Endodermal cell (in vitro differentiated cells): ENCODE data around the gene FOXP4. TPM values are rescaled to one million over a fixed set of nuclear protein-coding genes. Genes with fewer than 3 reads are reported as not detected.
A peak's percentile ranks its signal among the peaks of the same experiment; 100 is the strongest.

ENCODE experiments used
- DNase-seq: peaks from one replicate; pipeline ENCODE4 v3.0.0-alpha.2; 2017
- H3K27ac ChIP-seq: 2 replicates; pipeline ENCODE4 v1.5.1; 2013; ENCODE audit warnings: mild to moderate bottlenecking, low read depth, low read length, moderate library complexity
- H3K27me3 ChIP-seq: 2 replicates; pipeline ENCODE4 v1.6.1; 2013; ENCODE audit warnings: mild to moderate bottlenecking, low read length, moderate library complexity; ENCODE audit not compliant: insufficient read depth, control insufficient read depth, poor library complexity, severe bottlenecking
- H3K36me3 ChIP-seq: 2 replicates; pipeline ENCODE4 v1.7.0; 2013; ENCODE audit warnings: mild to moderate bottlenecking, low read length, moderate library complexity; ENCODE audit not compliant: control insufficient read depth, insufficient read depth
- H3K4me1 ChIP-seq: one replicate; pipeline ENCODE4 v1.7.0; 2013; ENCODE audit warnings: low read length; ENCODE audit not compliant: control insufficient read depth, insufficient read depth
- H3K4me3 ChIP-seq: 2 replicates; pipeline ENCODE4 v1.5.1; 2013; ENCODE audit warnings: mild to moderate bottlenecking, low read length, moderate library complexity
- H3K9ac ChIP-seq: 2 replicates; pipeline ENCODE4 v1.6.1; 2013; ENCODE audit warnings: mild to moderate bottlenecking, low read length, moderate library complexity; ENCODE audit not compliant: poor library complexity, severe bottlenecking; ENCODE audit errors: extremely low read depth
- H3K9me3 ChIP-seq: 2 replicates; pipeline ENCODE4 v1.6.1; 2013; ENCODE audit warnings: mild to moderate bottlenecking, low read length, moderate library complexity; ENCODE audit not compliant: control insufficient read depth
- H3K27ac Mint-ChIP-seq: 2 replicates; pipeline ENCODE4 v1.8.0; 2020; ENCODE audit warnings: mixed read lengths
- H3K27me3 Mint-ChIP-seq: 2 replicates; pipeline ENCODE4 v1.8.0; 2021; ENCODE audit warnings: mild to moderate bottlenecking, mixed read lengths; ENCODE audit not compliant: insufficient read depth
- H3K36me3 Mint-ChIP-seq: 2 replicates; pipeline ENCODE4 v1.8.0; 2020; ENCODE audit warnings: low read depth, mixed read lengths
- H3K4me1 Mint-ChIP-seq: 2 replicates; pipeline ENCODE4 v1.8.0; 2020; ENCODE audit warnings: mixed read lengths
- H3K4me3 Mint-ChIP-seq: 2 replicates; pipeline ENCODE4 v1.8.0; 2020; ENCODE audit warnings: mild to moderate bottlenecking, moderate library complexity, mixed read lengths
- H3K9me3 Mint-ChIP-seq: 2 replicates; pipeline ENCODE4 v1.8.0; 2020; ENCODE audit warnings: mild to moderate bottlenecking, mixed read lengths
- CTCF ChIP-seq: fragments of 200-600 bp; sonication (generic); conservative IDR thresholded peaks from 2 replicates; pipeline ENCODE4 v1.5.0; 2021; ENCODE audit warnings: antibody characterized with exemption, mild to moderate bottlenecking
- WGBS, 2 experiments: methylation state at CpG; one replicate each; pipeline versions ENCODE4 v1.1.5 to v1.1.7; 2013; ENCODE audit warnings: missing lambda C conversion rate in 2 of 2, mixed read lengths in 1 of 2; ENCODE audit not compliant: insufficient coverage in 1 of 2, insufficient read length in 1 of 2; 5-methylcytosine and 5-hydroxymethylcytosine counted together
- total RNA-seq, 2 donors: library from RNA; stranded (reverse); fragmentation: NEBNext Ultra II Directional in 1 of 2; extraction: Animal tissue kit (Norgen Biotek cat#: 25700) in 1 of 2; gene quantifications; 2 replicates in 1 of 2; 3 replicates in 1 of 2; pipeline ENCODE4 v1.2.1, GENCODE V29; 2021

The FOXP4 gene
- total RNA-seq, 2 donors from 2014 or later: 44.4 to 47.7 TPM

- H3K9ac ChIP-seq: peak overlapping the region; percentile 17
- peak overlapping the region; percentile 54 for H3K27ac Mint-ChIP-seq
- no peak overlapping the region for H3K27ac ChIP-seq
Measured at GRCh38 chr6:41502917-41503671, 43.1 kb upstream of the FOXP4 start.

DNA sequence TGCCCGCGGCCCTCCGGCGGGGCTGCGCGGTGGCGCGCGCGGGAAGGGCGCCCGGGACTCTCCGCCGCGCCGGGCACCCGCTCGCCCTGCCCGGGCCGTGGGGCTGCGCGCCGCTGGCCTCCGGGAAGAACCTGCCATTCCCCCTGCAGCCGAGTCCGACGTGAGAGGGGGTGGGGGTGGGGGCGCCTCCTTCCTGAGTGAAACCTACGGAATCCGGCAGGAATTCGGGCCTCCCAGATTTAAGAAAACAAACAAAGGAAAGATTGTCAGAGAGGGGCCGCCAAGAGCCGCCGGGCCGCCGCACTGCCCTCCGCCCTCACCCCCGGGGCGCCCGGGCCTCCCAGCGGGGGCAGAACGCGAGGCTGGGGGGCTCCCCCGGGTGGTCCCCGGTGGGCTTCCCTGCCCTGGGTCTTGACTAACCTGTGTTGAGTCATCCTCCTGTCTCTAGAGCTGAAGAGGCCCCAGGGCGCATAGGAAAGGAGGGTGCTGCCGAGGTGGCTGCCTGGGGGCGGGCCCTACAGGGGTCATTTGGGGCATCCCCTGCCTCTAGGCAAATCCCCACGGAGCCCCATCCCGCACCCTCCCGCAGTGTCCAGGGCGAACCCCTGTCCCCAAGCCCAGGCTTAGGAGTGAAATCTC is 42.2 kb upstream of the FOXP4 start:
- Mint-ChIP-seq H3K27ac (peak overlapping the region; percentile 23), H3K4me1 (peaks cover 26% of the 10 kb centered on the region), H3K9me3 (no peaks in the 10 kb centered on the region), H3K36me3 (no peaks in the 10 kb centered on the region), H3K4me3 (peak overlapping the region; percentile 50), H3K27me3 (peaks cover 66% of the 10 kb centered on the region)
- H3K9ac ChIP-seq: peak overlapping the region; percentile 30
- DNase-seq: peak; percentile 79
- TF ChIP-seq CTCF: no peak
- 4 to 10% methylated on average over 4 to 52 of the region's 52 CpGs for WGBS, 2 experiments
- no peaks in the 10 kb centered on the region for H3K9me3 ChIP-seq
- H3K4me3 ChIP-seq: peak overlapping the region; percentile 67
- H3K36me3 ChIP-seq: no peaks in the 10 kb centered on the region
- H3K27ac ChIP-seq: no peak overlapping the region
- peaks cover 38% of the 10 kb centered on the region for H3K27me3 ChIP-seq
- peaks cover 12% of the 10 kb centered on the region for H3K4me1 ChIP-seq

More at GRCh38 chr6:41502917-41503671, 43.1 kb upstream of the FOXP4 start:
- peaks cover 12% of the 10 kb centered on the region for H3K4me1 ChIP-seq
- peak; percentile 86 for DNase-seq
- H3K36me3 Mint-ChIP-seq: no peaks in the 10 kb centered on the region
- peaks cover 37% of the 10 kb centered on the region for H3K27me3 ChIP-seq
- no peaks in the 10 kb centered on the region for H3K9me3 Mint-ChIP-seq
- no peaks in the 10 kb centered on the region for H3K36me3 ChIP-seq
- TF ChIP-seq CTCF: no peak
- peak overlapping the region; percentile 50 for H3K4me3 Mint-ChIP-seq
- peak overlapping the region; percentile 67 for H3K4me3 ChIP-seq
- peaks cover 67% of the 10 kb centered on the region for H3K27me3 Mint-ChIP-seq
- H3K4me1 Mint-ChIP-seq: peaks cover 25% of the 10 kb centered on the region
- 11 to 17% methylated on average over 6 to 26 of the region's 27 CpGs for WGBS, 2 experiments
- H3K9me3 ChIP-seq: no peaks in the 10 kb centered on the region

GRCh38 chr6:41504466-41505121 is 41.6 kb upstream of the FOXP4 start:
- Mint-ChIP-seq H3K4me3 (peak overlapping the region; percentile 50), H3K27ac (peak overlapping the region; percentile 23), H3K36me3 (no peaks in the 10 kb centered on the region), H3K4me1 (peaks cover 32% of the 10 kb centered on the region), H3K27me3 (peaks cover 64% of the 10 kb centered on the region), H3K9me3 (no peaks in the 10 kb centered on the region)
- H3K4me1 ChIP-seq: peaks cover 12% of the 10 kb centered on the region
- WGBS, 2 experiments: 5 to 10% methylated on average over 14 to 30 of the region's 31 CpGs
- no peak for DNase-seq
- no peak for TF ChIP-seq CTCF
- H3K9ac ChIP-seq: peak overlapping the region; percentile 30
- peaks cover 38% of the 10 kb centered on the region for H3K27me3 ChIP-seq
- H3K27ac ChIP-seq: no peak overlapping the region
- no peaks in the 10 kb centered on the region for H3K36me3 ChIP-seq
- H3K9me3 ChIP-seq: no peaks in the 10 kb centered on the region
- peak overlapping the region; percentile 64 for H3K4me3 ChIP-seq
